Progenitor cell of endocrine pancreas (in vitro differentiated cells): Measurements from ENCODE around the gene ADCY3. TPM values are rescaled to one million over a fixed set of nuclear protein-coding genes. Genes with fewer than 3 reads are reported as not detected.

Experiments
- DNase-seq: peaks from one replicate; pipeline ENCODE4 v3.0.0; 2021; ENCODE audit warnings: low spot score; ENCODE audit not compliant: unreplicated experiment
- H3K27ac Mint-ChIP-seq: 2 replicates; pipeline ENCODE4 v1.8.0; 2021; ENCODE audit warnings: mild to moderate bottlenecking, moderate library complexity, mixed read lengths
- H3K27me3 Mint-ChIP-seq: 2 replicates; pipeline ENCODE4 v1.8.0; 2021; ENCODE audit warnings: mixed read lengths
- H3K36me3 Mint-ChIP-seq: 2 replicates; pipeline ENCODE4 v1.8.0; 2022; ENCODE audit warnings: mixed read lengths; ENCODE audit not compliant: insufficient read depth
- H3K4me1 Mint-ChIP-seq: 2 replicates; pipeline ENCODE4 v1.8.0; 2021; ENCODE audit warnings: low read depth, mixed read lengths
- H3K4me3 Mint-ChIP-seq: 2 replicates; pipeline ENCODE4 v1.8.0; 2021; ENCODE audit warnings: low read depth, mild to moderate bottlenecking, moderate library complexity, mixed read lengths
- H3K9me3 Mint-ChIP-seq: 2 replicates; pipeline ENCODE4 v1.8.0; 2021; ENCODE audit warnings: low read depth, mixed read lengths
- total RNA-seq: library from RNA; stranded (reverse); gene quantifications from 2 replicates; pipeline ENCODE4 v1.2.1, GENCODE V29; 2021
- TF ChIP-seq, protein P1 (sequence below): fragments of 200-600 bp; sonication (generic); IDR thresholded peaks from one replicate; pipeline ENCODE4 v1.5.0; 2021; ENCODE audit warnings: antibody characterized with exemption, mild to moderate bottlenecking; ENCODE audit not compliant: unreplicated experiment

Gene ADCY3
- total RNA-seq, 1 donor from 2014 or later, result 22.6 TPM

DNA sequence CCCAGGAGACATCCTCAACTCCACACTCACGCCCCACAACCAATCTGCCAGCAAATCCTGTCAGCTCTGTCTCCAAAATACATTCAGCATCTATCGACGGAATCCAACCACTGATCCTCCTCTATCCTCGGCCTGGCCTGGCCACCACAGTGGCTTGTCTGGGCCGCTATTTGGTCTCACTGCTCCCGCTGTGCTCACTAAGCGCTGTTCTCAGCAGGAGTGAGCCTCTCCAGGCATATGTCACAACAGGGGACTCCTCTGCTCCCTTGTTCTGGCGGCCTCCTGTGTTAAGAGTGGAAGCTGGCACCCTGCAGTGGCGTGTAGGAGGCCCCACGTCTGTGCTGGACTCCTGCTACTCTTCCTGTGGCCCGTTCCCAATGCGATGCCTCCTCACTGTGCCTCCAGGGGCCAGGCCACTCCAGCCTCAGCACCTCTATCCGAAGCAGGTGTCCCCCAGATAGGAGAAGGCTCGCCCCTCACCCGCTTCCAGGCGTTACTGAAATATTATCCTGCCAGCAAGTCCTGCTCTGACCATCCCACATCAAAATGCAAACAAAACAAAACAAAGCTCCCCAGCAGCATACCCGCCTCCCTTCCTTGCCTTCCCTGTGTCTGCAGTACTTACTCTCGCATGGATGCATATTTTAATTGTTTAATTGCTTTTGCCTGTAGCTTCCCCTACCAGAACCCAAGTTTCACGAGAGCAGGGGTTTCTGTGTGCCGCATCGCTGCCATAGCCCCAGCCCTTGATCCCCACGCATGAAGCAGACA, 86.9 kb downstream of the ADCY3 start:
- peaks cover 2% of the 10 kb centered on the region for H3K4me1 Mint-ChIP-seq
- no peak overlapping the region for H3K4me3 Mint-ChIP-seq
- no peaks in the 10 kb centered on the region for H3K27me3 Mint-ChIP-seq
- no peak for DNase-seq
- no peaks in the 10 kb centered on the region for H3K9me3 Mint-ChIP-seq
- peaks cover 4% of the 10 kb centered on the region for H3K36me3 Mint-ChIP-seq
- TF ChIP-seq, protein P1, sequence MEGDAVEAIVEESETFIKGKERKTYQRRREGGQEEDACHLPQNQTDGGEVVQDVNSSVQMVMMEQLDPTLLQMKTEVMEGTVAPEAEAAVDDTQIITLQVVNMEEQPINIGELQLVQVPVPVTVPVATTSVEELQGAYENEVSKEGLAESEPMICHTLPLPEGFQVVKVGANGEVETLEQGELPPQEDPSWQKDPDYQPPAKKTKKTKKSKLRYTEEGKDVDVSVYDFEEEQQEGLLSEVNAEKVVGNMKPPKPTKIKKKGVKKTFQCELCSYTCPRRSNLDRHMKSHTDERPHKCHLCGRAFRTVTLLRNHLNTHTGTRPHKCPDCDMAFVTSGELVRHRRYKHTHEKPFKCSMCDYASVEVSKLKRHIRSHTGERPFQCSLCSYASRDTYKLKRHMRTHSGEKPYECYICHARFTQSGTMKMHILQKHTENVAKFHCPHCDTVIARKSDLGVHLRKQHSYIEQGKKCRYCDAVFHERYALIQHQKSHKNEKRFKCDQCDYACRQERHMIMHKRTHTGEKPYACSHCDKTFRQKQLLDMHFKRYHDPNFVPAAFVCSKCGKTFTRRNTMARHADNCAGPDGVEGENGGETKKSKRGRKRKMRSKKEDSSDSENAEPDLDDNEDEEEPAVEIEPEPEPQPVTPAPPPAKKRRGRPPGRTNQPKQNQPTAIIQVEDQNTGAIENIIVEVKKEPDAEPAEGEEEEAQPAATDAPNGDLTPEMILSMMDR, result no peak
- peak overlapping the region; percentile 19 for H3K27ac Mint-ChIP-seq

DNA sequence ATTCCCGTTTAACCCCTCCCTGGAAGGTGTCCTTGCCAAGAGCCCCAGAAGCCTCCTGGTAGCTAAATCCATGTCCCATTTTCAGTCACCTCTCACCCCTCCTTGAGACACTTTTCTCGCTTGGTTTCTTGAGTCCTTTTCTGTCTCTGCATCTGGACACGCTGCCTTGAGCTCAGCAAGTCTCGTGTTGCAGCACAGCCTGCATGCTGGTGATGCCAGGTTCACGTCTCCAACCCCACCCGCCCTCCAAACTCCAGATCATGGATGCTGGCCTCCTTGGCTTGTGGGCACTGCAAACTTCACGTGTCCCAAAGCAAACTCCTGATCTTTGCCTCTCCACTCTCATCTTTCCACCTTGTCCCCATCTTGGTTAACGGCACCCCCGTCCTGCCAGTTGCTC, 87.5 kb downstream of the ADCY3 start:
- H3K27ac Mint-ChIP-seq, result peak overlapping the region; percentile 66
- TF ChIP-seq, protein P1, result no peak
- no peak for DNase-seq
- H3K36me3 Mint-ChIP-seq, result peaks cover 4% of the 10 kb centered on the region
- H3K4me3 Mint-ChIP-seq, result no peak overlapping the region
- no peaks in the 10 kb centered on the region for H3K27me3 Mint-ChIP-seq
- no peaks in the 10 kb centered on the region for H3K9me3 Mint-ChIP-seq
- peaks cover 4% of the 10 kb centered on the region for H3K4me1 Mint-ChIP-seq

DNA sequence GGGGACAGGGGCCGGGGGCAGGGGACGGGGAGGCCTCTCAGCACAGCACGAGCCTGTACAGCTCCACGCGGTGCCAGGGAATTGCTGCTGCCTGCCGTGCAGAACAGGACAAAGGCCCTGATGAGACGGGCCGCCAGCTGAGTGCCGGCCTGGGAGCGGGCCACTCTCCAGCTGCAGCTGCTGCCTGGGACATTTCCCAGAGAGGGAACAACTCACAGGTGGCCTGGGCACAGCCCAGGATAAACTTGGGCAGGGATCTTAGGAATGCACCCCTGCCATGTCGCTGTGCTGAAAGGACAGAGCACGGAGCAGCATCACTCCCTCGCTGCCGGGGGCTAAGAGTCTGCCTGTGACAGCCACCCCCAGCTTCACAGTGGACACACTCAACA, 88.0 kb downstream of the ADCY3 start:
- no peak overlapping the region for H3K27ac Mint-ChIP-seq
- peaks cover 4% of the 10 kb centered on the region for H3K4me1 Mint-ChIP-seq
- no peaks in the 10 kb centered on the region for H3K27me3 Mint-ChIP-seq
- TF ChIP-seq, protein P1, result no peak
- no peaks in the 10 kb centered on the region for H3K9me3 Mint-ChIP-seq
- DNase-seq, result no peak
- H3K36me3 Mint-ChIP-seq, result peaks cover 4% of the 10 kb centered on the region
- H3K4me3 Mint-ChIP-seq, result no peak overlapping the region

DNA sequence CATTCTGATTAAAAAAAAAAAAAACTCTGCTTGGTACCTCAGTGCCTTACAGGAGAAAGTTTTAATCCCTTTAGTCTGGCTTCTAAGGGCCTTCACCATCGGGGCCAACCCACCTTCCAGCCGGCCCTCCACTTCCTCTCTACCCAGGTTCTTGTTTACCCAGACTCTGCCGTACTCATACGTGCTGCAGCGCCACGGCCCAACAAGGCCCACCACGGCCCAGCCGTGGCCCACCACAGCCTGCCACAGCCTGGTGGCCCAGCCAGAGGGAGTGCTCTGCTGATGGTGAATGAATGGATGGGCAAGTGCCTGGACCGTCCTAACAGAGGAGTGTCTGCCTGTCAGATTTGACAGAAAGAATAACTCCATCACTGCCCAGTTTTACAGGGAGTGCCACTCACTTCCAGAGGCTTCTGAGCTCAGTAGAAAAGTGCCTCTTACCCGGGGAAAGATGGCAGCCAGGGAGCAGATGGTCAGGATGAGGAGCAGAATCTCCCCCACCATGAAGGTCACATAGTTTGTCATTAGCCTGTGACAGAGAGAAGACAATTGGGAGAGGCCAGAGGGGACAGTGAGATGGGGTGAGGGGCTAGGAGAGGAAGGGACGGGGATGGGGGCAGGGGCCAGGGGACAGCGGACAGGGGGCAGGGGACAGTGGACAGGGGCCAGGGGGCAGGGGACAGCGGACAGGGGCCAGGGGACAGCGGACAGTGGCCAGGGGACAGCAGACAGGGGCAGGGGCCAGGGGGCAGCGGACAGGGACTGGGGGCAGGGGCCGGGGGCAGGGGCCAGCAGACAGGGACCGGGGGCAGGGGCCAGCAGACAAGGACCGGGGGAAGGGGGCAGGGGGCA, 88.6 kb downstream of the ADCY3 start:
- TF ChIP-seq, protein P1, result no peak
- no peak overlapping the region for H3K4me3 Mint-ChIP-seq
- no peaks in the 10 kb centered on the region for H3K9me3 Mint-ChIP-seq
- peaks cover 4% of the 10 kb centered on the region for H3K4me1 Mint-ChIP-seq
- H3K27me3 Mint-ChIP-seq, result no peaks in the 10 kb centered on the region
- DNase-seq, result no peak
- H3K27ac Mint-ChIP-seq, result peak overlapping the region; percentile 67
- H3K36me3 Mint-ChIP-seq, result peaks cover 4% of the 10 kb centered on the region

DNA sequence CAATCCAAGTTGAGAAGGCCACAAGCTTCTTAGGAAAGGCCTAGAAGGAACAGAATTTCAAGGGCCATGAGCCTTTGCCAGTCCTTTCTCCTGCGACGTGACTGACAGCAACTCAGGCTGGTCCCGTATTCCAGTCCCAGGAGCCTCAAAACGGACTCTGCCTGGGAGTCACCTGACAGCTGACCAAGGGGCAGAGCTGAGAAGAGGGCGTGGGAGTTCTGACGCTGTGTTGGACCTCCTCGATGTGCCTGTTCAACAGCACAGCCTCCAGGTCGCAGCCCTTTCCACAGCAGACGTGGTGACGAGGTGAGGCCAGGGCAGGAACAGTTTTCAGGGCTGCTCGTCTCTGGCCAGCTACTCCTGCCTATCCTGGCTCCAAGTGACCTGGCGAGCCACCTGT, 89.3 kb downstream of the ADCY3 start:
- Mint-ChIP-seq H3K36me3 (peaks cover 2% of the 10 kb centered on the region), H3K9me3 (no peaks in the 10 kb centered on the region), H3K27me3 (no peaks in the 10 kb centered on the region), H3K4me1 (peaks cover 4% of the 10 kb centered on the region), H3K4me3 (no peak overlapping the region), H3K27ac (no peak overlapping the region)
- TF ChIP-seq, protein P1, result no peak
- DNase-seq, result no peak
